Tibial artery (tissue), 4 donors: ENCODE results near the gene NDUFA11.

Experiments used
- DNase-seq, 2 donors: peaks; one replicate each; pipeline ENCODE4 v3.0.0-alpha.2; 2019
- H3K27ac ChIP-seq, 2 donors: fragments of 200-600 bp; sonication (generic) in 1 of 2; 1 replicate in 1 of 2; 2 replicates in 1 of 2; pipeline ENCODE4 v1.5.1; 2018 to 2019; ENCODE audit warnings: mild to moderate bottlenecking in 1 of 2
- H3K27me3 ChIP-seq, 2 donors: fragments of 200-600 bp; sonication (generic) in 1 of 2; one replicate each; pipeline versions ENCODE4 v1.5.1 to v1.6.0; 2016 to 2019
- H3K36me3 ChIP-seq, 3 donors: fragments of 200-600 bp; sonication (generic) in 2 of 3; one replicate each; pipeline ENCODE4 v1.5.1; 2016 to 2019; ENCODE audit warnings: mild to moderate bottlenecking in 2 of 3
- H3K4me1 ChIP-seq, 4 donors: fragments of 200-600 bp; sonication (generic) in 2 of 4; 1 replicate in 3 of 4; 2 replicates in 1 of 4; pipeline ENCODE4 v1.5.1; 2016 to 2019
- H3K4me3 ChIP-seq, 2 donors: fragments of 200-600 bp; sonication (generic) in 1 of 2; 1 replicate in 1 of 2; 2 replicates in 1 of 2; pipeline ENCODE4 v1.5.1; 2018 to 2019; ENCODE audit warnings: mild to moderate bottlenecking in 2 of 2
- H3K9me3 ChIP-seq, 3 donors: fragments of 200-600 bp; sonication (generic) in 1 of 3; one replicate each; pipeline ENCODE4 v1.5.1; 2016 to 2019
- CTCF ChIP-seq, 2 experiments: fragments of 200-600 bp in 1 of 2; fragments of 450-650 bp in 1 of 2; IDR thresholded peaks; one replicate each; pipeline ENCODE4 v1.5.1; 2017 to 2019; ENCODE audit warnings: antibody characterized with exemption in 2 of 2, mild to moderate bottlenecking in 1 of 2, moderate library complexity in 1 of 2
- intact Hi-C: fragments of 100-400 bp; cut with DNase I; formaldehyde crosslinking; loops from one replicate; pipeline ENCODE4 v1.15.0; 2023; ENCODE audit warnings: low total_unique reads

NDUFA11 gene

DNA sequence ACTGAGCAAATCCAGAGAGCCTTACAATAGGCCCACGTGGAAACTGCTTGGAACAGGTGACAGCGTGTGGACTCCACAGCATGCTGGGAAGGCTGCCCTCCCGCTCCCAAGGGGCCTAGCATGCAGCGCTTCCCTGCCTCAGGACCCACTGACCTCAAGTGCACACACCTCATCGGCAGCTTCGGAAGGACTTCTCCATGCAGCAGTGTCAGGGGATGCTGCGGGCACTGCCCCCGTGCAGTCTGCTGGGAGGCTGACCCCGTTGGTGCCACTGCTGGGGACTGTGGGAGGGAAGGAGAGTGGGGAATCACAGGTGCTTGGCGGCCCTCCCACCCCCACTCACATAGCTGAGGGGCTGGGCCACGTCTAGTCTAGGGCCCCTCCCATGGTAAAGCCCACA is 27.7 kb upstream of the NDUFA11 start:
- no peak overlapping the region for H3K27ac ChIP-seq
- no peaks in the 10 kb centered on the region for H3K9me3 ChIP-seq
- no peak overlapping the region for H3K4me3 ChIP-seq
- intact Hi-C loops: no loop called here
- H3K4me1 ChIP-seq: peaks cover 0 to 30% (median 20%) of the 10 kb centered on the region in 4 donors
- DNase-seq: no peak
- no peak for TF ChIP-seq CTCF (IDR thresholded peaks at IDR 0.05)
- peaks cover 29 to 88% (median 63%) of the 10 kb centered on the region in 3 donors for H3K36me3 ChIP-seq
- H3K27me3 ChIP-seq: no peaks in the 10 kb centered on the region

- Histone ChIP-seq H3K4me1 (peaks cover 0 to 23% (median 21%) of the 10 kb centered on the region in 4 donors), H3K4me3 (no peak overlapping the region), H3K27ac (no peak overlapping the region), H3K9me3 (no peaks in the 10 kb centered on the region), H3K27me3 (no peaks in the 10 kb centered on the region), H3K36me3 (peaks cover 42 to 91% (median 64%) of the 10 kb centered on the region in 3 donors)
- intact Hi-C loops: no loop called here
- TF ChIP-seq CTCF (IDR thresholded peaks at IDR 0.05): no peak
- DNase-seq: no peak
These were observed 26.0 kb upstream of the NDUFA11 start for GRCh38 chr19:5929625-5930024.

DNA sequence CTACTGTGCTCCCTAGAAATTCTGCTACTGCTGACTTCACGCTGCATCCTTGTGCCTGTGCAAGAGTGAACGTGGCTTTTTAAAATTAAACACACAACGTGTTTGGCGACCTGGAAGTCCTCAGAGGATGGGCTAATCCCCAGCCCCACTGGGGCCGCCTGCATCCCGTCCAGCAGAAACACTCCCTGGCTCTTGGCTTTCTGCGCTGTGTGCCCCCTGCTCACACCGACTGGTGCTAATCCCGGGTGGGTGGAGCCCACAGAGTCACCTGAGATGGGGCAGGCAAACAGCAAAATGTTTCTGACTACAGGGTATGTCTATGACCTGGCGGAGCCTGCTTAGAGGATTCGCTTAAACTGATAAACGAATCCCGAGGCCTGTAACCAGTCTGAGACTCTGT is 25.6 kb upstream of the NDUFA11 start:
- intact Hi-C loops: no loop called here
- DNase-seq: no peak
- Histone ChIP-seq H3K4me1 (peaks cover 0 to 21% (median 20%) of the 10 kb centered on the region in 4 donors), H3K27ac (no peak overlapping the region), H3K27me3 (no peaks in the 10 kb centered on the region), H3K36me3 (peaks cover 46 to 96% (median 69%) of the 10 kb centered on the region in 3 donors), H3K9me3 (no peaks in the 10 kb centered on the region), H3K4me3 (no peak overlapping the region)
- TF ChIP-seq CTCF (IDR thresholded peaks at IDR 0.05): no peak

DNA sequence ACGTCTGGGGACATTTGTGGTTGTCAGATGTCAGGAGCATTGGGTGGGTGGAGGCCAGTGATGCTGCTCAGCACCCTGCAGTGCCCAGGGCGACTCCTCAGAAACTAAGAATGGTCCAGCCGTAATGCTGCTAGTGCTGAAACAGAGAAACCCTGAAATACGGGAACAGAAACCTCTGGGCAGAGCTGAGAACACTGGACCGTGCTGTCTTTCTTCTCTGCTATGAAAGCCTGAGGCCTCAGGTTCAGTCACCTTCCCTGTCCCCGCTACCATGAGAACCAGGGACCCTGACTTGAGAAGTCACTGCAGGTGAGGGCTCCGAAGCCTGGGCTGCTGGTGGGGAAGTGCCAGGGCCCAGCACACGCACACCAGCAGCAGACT is 23.8 kb upstream of the NDUFA11 start:
- peaks cover 0 to 21% (median 20%) of the 10 kb centered on the region in 4 donors for H3K4me1 ChIP-seq
- intact Hi-C loops: no loop called here
- H3K27ac ChIP-seq: peak overlapping the region; percentile 68 to 75
- no peak for TF ChIP-seq CTCF (IDR thresholded peaks at IDR 0.05)
- no peaks in the 10 kb centered on the region for H3K27me3 ChIP-seq
- peaks cover 62 to 100% (median 85%) of the 10 kb centered on the region in 3 donors for H3K36me3 ChIP-seq
- no peak for DNase-seq
- no peak overlapping the region for H3K4me3 ChIP-seq
- no peaks in the 10 kb centered on the region for H3K9me3 ChIP-seq

DNA sequence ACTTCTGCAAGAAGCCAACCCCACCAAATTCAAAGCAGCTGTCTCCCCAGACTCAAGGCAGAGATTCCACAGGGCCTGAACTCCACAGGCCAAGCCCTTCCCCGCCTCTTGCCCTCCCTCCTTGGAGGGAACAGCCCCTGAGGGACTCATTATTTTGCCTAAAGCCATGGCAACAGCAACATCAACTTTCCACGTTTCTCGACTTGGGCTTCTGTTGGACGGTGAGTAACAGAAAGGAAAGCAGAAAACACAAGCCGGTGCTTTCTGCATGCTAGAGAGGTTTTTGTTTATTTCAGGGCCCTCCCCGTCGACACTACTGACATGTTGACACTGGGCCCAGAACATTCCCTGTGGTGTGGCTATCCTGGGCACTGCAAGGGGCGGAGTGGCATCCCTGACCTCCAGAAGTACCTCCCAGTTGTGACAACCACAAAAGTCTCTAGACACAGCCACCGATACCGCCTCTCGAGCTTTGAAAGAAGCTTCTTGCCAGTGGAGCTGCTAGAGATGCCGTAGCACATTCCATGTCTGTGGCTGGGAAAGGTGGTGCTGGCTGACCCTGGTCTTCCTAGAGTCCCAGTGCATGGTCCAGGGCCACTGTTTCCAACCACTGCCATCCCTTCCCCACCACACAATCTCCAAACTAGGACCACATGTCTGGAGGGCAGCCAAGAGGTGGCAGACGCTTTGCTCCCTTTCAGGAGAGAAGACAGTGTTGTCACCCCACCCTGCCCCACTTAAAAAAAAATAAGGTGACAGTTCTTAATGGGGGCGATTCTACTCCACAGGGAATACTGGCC is 23.3 kb upstream of the NDUFA11 start:
- Histone ChIP-seq H3K36me3 (peaks cover 68 to 100% (median 85%) of the 10 kb centered on the region in 3 donors), H3K27me3 (no peaks in the 10 kb centered on the region), H3K4me1 (peaks cover 0 to 21% (median 20%) of the 10 kb centered on the region in 4 donors), H3K4me3 (no peak overlapping the region), H3K27ac (peak overlapping the region; percentile 68 to 75), H3K9me3 (no peaks in the 10 kb centered on the region)
- DNase-seq: peak; percentile 76 to 81
- TF ChIP-seq CTCF (IDR thresholded peaks at IDR 0.05): no peak
- intact Hi-C loops: no loop called here
